Mesenchymal stem cell (in vitro differentiated cells and primary cell): ENCODE results near the gene C1QTNF5.

Experiments
- DNase-seq: peaks from one replicate; pipeline ENCODE4 v3.0.0-alpha.2; 2013
- H2AFZ ChIP-seq: one replicate; pipeline ENCODE4 v1.6.1; 2013; ENCODE audit warnings: low read depth, mild to moderate bottlenecking, control low read depth, inconsistent platforms, low read length, moderate library complexity
- H2AK5ac ChIP-seq: 2 replicates; pipeline ENCODE4 v1.6.1; 2013; ENCODE audit warnings: low read length, moderate library complexity, mild to moderate bottlenecking, inconsistent platforms; ENCODE audit not compliant: severe bottlenecking
- H2BK120ac ChIP-seq: one replicate; pipeline ENCODE4 v1.6.1; 2013; ENCODE audit warnings: low read depth, mild to moderate bottlenecking, inconsistent platforms, low read length, moderate library complexity
- H2BK12ac ChIP-seq, 2 experiments: one replicate each; pipeline ENCODE4 v1.6.1; 2013; ENCODE audit warnings: inconsistent platforms in 2 of 2, low read length in 2 of 2, mild to moderate bottlenecking in 2 of 2, moderate library complexity in 2 of 2, control low read depth in 1 of 2
- H2BK15ac ChIP-seq: one replicate; pipeline ENCODE4 v1.6.1; 2013; ENCODE audit warnings: mild to moderate bottlenecking, low read depth, inconsistent platforms; ENCODE audit not compliant: poor library complexity, severe bottlenecking
- H2BK5ac ChIP-seq: 2 replicates; pipeline ENCODE4 v1.6.1; 2013; ENCODE audit warnings: low read depth, mild to moderate bottlenecking, low read length, control low read depth, inconsistent platforms; ENCODE audit not compliant: poor library complexity, severe bottlenecking
- H3K14ac ChIP-seq, 2 experiments: one replicate each; pipeline ENCODE4 v1.6.1; 2013; ENCODE audit warnings: inconsistent platforms in 2 of 2, low read length in 2 of 2, control low read depth in 1 of 2, mild to moderate bottlenecking in 1 of 2, moderate library complexity in 1 of 2
- H3K18ac ChIP-seq, 2 experiments: one replicate each; pipeline ENCODE4 v1.6.1; 2013; ENCODE audit warnings: inconsistent platforms in 2 of 2, low read length in 2 of 2, control low read depth in 1 of 2, low read depth in 1 of 2, mild to moderate bottlenecking in 1 of 2
- H3K23ac ChIP-seq, 2 experiments: one replicate each; pipeline ENCODE4 v1.6.1; 2013; ENCODE audit warnings: inconsistent platforms in 2 of 2, low read length in 2 of 2, mild to moderate bottlenecking in 2 of 2, moderate library complexity in 2 of 2, control low read depth in 1 of 2
- H3K27ac ChIP-seq: 2 replicates; pipeline ENCODE4 v1.5.1; 2013; ENCODE audit warnings: mild to moderate bottlenecking, moderate library complexity, low read length, control low read depth, inconsistent platforms; ENCODE audit not compliant: poor library complexity, severe bottlenecking
- H3K27me3 ChIP-seq, 2 experiments: 2 replicates each; pipeline versions ENCODE4 v1.6.1 to v1.7.0; 2013; ENCODE audit warnings: low read length in 2 of 2, mild to moderate bottlenecking in 2 of 2, moderate library complexity in 2 of 2, control low read depth in 1 of 2, inconsistent platforms in 1 of 2; ENCODE audit not compliant: control insufficient read depth in 1 of 2, insufficient read depth in 1 of 2
- H3K36me3 ChIP-seq, 2 experiments: 2 replicates each; pipeline versions ENCODE4 v1.6.1 to v1.7.0; 2013; ENCODE audit warnings: low read length in 2 of 2, control low read depth in 1 of 2, inconsistent platforms in 1 of 2, low read depth in 1 of 2, mild to moderate bottlenecking in 1 of 2; ENCODE audit not compliant: insufficient read depth in 2 of 2, control insufficient read depth in 1 of 2
- H3K4ac ChIP-seq, 2 experiments: one replicate each; pipeline ENCODE4 v1.6.1; 2013; ENCODE audit warnings: inconsistent platforms in 2 of 2, low read length in 2 of 2, mild to moderate bottlenecking in 2 of 2, moderate library complexity in 2 of 2, control low read depth in 1 of 2, low read depth in 1 of 2
- H3K4me1 ChIP-seq: 2 replicates; pipeline ENCODE4 v1.6.1; 2013; ENCODE audit warnings: low read depth, low read length, control low read depth; ENCODE audit not compliant: control insufficient read depth, insufficient read depth
- H3K4me2 ChIP-seq: 2 replicates; pipeline ENCODE4 v1.6.1; 2013; ENCODE audit warnings: low read length, mild to moderate bottlenecking, inconsistent platforms; ENCODE audit not compliant: poor library complexity, severe bottlenecking
- H3K4me3 ChIP-seq, 2 experiments: 2 replicates each; pipeline versions ENCODE4 v1.5.1 to v1.7.0; 2013; ENCODE audit warnings: low read length in 2 of 2, mild to moderate bottlenecking in 2 of 2, control low read depth in 1 of 2, low read depth in 1 of 2; ENCODE audit not compliant: insufficient read depth in 1 of 2
- H3K79me1 ChIP-seq: replicated peaks from 2 replicates; pipeline ENCODE4 v1.6.1; 2013; ENCODE audit warnings: mild to moderate bottlenecking, control low read depth, low read length, inconsistent platforms; ENCODE audit not compliant: poor library complexity, severe bottlenecking
- H3K9ac ChIP-seq: 2 replicates; pipeline ENCODE4 v1.7.0; 2013; ENCODE audit warnings: mild to moderate bottlenecking, low read length, moderate library complexity
- H3K9me3 ChIP-seq: 2 replicates; pipeline ENCODE4 v1.7.0; 2013; ENCODE audit warnings: mild to moderate bottlenecking, low read length; ENCODE audit not compliant: control insufficient read depth
- H4K8ac ChIP-seq: one replicate; pipeline ENCODE4 v1.6.1; 2013; ENCODE audit warnings: inconsistent platforms, mild to moderate bottlenecking, low read length, moderate library complexity
- H4K91ac ChIP-seq: one replicate; pipeline ENCODE4 v1.6.1; 2013; ENCODE audit warnings: mild to moderate bottlenecking, low read length, inconsistent platforms
- WGBS: methylation state at CpG from one replicate; pipeline ENCODE4 v1.1.7; 2013; ENCODE audit warnings: mixed read lengths; 5-methylcytosine and 5-hydroxymethylcytosine counted together

Gene C1QTNF5

GRCh38 chr11:119372260-119373058 is 31.8 kb upstream of the C1QTNF5 start:
- Histone ChIP-seq H3K4me2 (no peak overlapping the region), H3K79me1 (no peaks in the 10 kb centered on the region), H3K4ac (no peak overlapping the region), H3K36me3 (no peaks in the 10 kb centered on the region), H4K8ac (no peak overlapping the region), H3K9ac (no peak overlapping the region), H3K18ac (no peak overlapping the region), H3K27me3 (peaks cover 4 to 74% of the 10 kb centered on the region in 2 experiments), H3K4me3 (no peak overlapping the region), H2BK120ac (no peak overlapping the region), H2AK5ac (no peak overlapping the region), H3K9me3 (no peaks in the 10 kb centered on the region), H3K4me1 (peaks cover 10% of the 10 kb centered on the region), H4K91ac (no peak overlapping the region), H2BK5ac (no peak overlapping the region), H2BK12ac (no peak overlapping the region), H2AFZ (no peak overlapping the region), H3K23ac (no peak overlapping the region), H3K14ac (no peak overlapping the region), H2BK15ac (peak overlapping the region; percentile 9), H3K27ac (no peak overlapping the region)
- 87% methylated on average over 26 of the region's 26 CpGs for WGBS
- no peak for DNase-seq

- Histone ChIP-seq H3K4me2 (no peak overlapping the region), H3K9me3 (no peaks in the 10 kb centered on the region), H3K4me3 (no peak overlapping the region), H3K79me1 (no peaks in the 10 kb centered on the region), H3K4ac (no peak overlapping the region), H2BK15ac (no peak overlapping the region), H3K14ac (no peak overlapping the region), H4K91ac (no peak overlapping the region), H3K23ac (no peak overlapping the region), H3K27ac (no peak overlapping the region), H2BK120ac (no peak overlapping the region), H3K27me3 (peaks cover 4 to 81% of the 10 kb centered on the region in 2 experiments), H3K36me3 (no peaks in the 10 kb centered on the region), H2AFZ (no peak overlapping the region), H3K9ac (no peak overlapping the region), H2BK5ac (no peak overlapping the region), H3K18ac (no peak overlapping the region), H2BK12ac (no peak overlapping the region), H4K8ac (no peak overlapping the region), H2AK5ac (no peak overlapping the region), H3K4me1 (peaks cover 9% of the 10 kb centered on the region)
- DNase-seq: no peak
- 81% methylated on average over 8 of the region's 8 CpGs for WGBS
These were observed 31.1 kb upstream of the C1QTNF5 start for GRCh38 chr11:119371778-119372182.

- no peak overlapping the region for H2BK15ac ChIP-seq
- H3K23ac ChIP-seq: no peak overlapping the region
- peaks cover 4 to 87% of the 10 kb centered on the region in 2 experiments for H3K27me3 ChIP-seq
- no peak for DNase-seq
- no peak overlapping the region for H2AK5ac ChIP-seq
- H3K4me2 ChIP-seq: no peak overlapping the region
- H2BK5ac ChIP-seq: no peak overlapping the region
- WGBS: 82% methylated on average over 8 of the region's 8 CpGs
- no peak overlapping the region for H3K27ac ChIP-seq
- H4K91ac ChIP-seq: no peak overlapping the region
- no peak overlapping the region for H2AFZ ChIP-seq
- H3K36me3 ChIP-seq: no peaks in the 10 kb centered on the region
- H3K14ac ChIP-seq: no peak overlapping the region
- peaks cover 4% of the 10 kb centered on the region for H3K4me1 ChIP-seq
- H3K4me3 ChIP-seq: no peak overlapping the region
- no peak overlapping the region for H3K18ac ChIP-seq
- no peak overlapping the region for H4K8ac ChIP-seq
- H3K4ac ChIP-seq: no peak overlapping the region
- H3K9me3 ChIP-seq: no peaks in the 10 kb centered on the region
- H3K9ac ChIP-seq: no peak overlapping the region
- no peak overlapping the region for H2BK12ac ChIP-seq
- no peaks in the 10 kb centered on the region for H3K79me1 ChIP-seq
- no peak overlapping the region for H2BK120ac ChIP-seq
These were observed 30.5 kb upstream of the C1QTNF5 start for GRCh38 chr11:119371067-119371601.

- no peak overlapping the region for H4K91ac ChIP-seq
- H3K4ac ChIP-seq: no peak overlapping the region
- peaks cover 3% of the 10 kb centered on the region for H3K4me1 ChIP-seq
- H3K23ac ChIP-seq: no peak overlapping the region
- peaks cover 4 to 83% of the 10 kb centered on the region in 2 experiments for H3K27me3 ChIP-seq
- WGBS: 73% methylated on average over 8 of the region's 8 CpGs
- H3K4me3 ChIP-seq: no peak overlapping the region
- H2AFZ ChIP-seq: no peak overlapping the region
- no peak overlapping the region for H3K9ac ChIP-seq
- no peak overlapping the region for H2BK15ac ChIP-seq
- H4K8ac ChIP-seq: no peak overlapping the region
- no peak for DNase-seq
- no peaks in the 10 kb centered on the region for H3K9me3 ChIP-seq
- H2BK5ac ChIP-seq: no peak overlapping the region
- no peak overlapping the region for H3K4me2 ChIP-seq
- H3K36me3 ChIP-seq: no peaks in the 10 kb centered on the region
- H3K18ac ChIP-seq: no peak overlapping the region
- no peak overlapping the region for H2BK12ac ChIP-seq
- no peak overlapping the region for H2AK5ac ChIP-seq
- no peak overlapping the region for H3K14ac ChIP-seq
- no peaks in the 10 kb centered on the region for H3K79me1 ChIP-seq
- no peak overlapping the region for H3K27ac ChIP-seq
- H2BK120ac ChIP-seq: no peak overlapping the region
These were observed 29.9 kb upstream of the C1QTNF5 start for GRCh38 chr11:119370486-119371046.
